GM18519 (cell line): Measurements from ENCODE around the gene MERTK.
"Not testable (repeated sequence)": the region's sequence is repeated elsewhere in the genome, so short reads cannot be mapped to it uniquely, and the experiment has no call there.

ENCODE experiments used
- ATAC-seq: cut with Tn5 transposase; IDR thresholded peaks from one replicate; pipeline ENCODE4 v1.9.1; 2021; ENCODE audit warnings: mild to moderate bottlenecking, moderate library complexity; ENCODE audit not compliant: unreplicated experiment, low FRiP score

MERTK gene

GRCh38 chr2:112033600-112033999 is 135.2 kb downstream of the MERTK start:
- no peak for ATAC-seq

GRCh38 chr2:112034924-112035323 is 136.5 kb downstream of the MERTK start:
- ATAC-seq, result no peak

DNA sequence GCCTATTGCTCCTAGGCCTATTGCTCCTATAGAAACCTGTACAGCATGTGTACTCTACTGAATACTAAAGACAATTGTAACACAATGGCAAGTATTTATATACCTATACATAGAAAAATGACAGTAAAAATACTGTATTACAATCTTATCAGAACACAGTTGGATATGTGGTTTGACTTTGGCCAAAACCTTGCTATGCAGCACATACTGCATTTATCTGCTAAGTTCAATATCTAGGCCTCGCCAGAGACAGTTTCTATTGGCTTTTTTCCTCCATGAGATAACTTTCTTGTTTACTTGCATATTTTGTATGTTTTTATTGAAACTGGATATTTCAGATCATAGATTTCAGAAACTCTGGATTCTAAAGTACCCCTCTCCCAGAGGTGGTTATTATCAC is 137.4 kb downstream of the MERTK start:
- no peak for ATAC-seq

- ATAC-seq, result not testable (repeated sequence)
Measured at GRCh38 chr2:112039556-112039955, 141.1 kb downstream of the MERTK start.

DNA sequence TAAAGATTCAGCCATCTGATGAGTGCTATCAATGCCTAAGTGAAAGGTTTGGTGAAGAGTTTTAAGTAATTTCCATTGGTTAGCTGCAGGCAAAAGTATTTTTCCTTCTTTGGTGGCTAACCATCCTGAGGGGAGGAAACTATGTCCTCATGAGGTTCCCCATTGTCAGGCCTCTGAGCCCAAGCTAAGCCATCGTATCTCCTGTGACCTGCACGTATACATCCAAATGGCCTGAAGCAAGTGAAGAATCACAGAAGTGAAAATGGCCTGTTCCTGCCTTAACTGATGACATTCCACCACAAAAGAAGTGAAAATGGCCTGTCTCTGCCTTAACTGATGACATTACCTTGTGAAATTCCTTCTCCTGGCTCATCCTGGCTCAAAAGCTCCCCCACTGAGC is 141.7 kb downstream of the MERTK start:
- ATAC-seq, result not testable (repeated sequence)

GRCh38 chr2:112041460-112041859 is 143.1 kb downstream of the MERTK start:
- ATAC-seq, result not testable (repeated sequence)

DNA sequence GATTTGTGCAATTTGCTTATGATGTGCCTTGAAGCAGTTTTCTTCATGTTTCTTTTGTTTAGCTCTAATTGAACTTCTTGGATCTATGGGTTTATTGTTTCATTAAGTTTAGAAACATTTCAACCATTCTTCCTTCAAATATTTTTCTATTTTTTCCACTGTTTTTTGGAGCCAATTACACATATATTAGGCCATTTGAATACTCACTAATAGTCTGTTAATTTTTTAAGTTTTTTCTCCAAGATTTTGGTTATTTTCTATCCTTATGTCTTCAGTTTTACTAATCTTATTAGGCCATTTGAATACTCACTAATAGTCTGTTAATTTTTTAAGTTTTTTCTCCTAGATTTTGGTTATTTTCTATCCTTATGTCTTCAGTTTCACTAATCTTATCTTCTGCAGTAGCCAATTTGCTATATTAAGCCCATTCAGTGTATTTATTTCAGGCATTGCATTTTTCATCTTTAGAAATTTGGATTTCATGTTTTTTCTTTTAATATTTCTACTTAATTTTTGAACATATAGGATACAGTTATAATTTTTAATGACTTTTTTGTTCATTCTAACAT is 147.1 kb downstream of the MERTK start:
- no peak for ATAC-seq

DNA sequence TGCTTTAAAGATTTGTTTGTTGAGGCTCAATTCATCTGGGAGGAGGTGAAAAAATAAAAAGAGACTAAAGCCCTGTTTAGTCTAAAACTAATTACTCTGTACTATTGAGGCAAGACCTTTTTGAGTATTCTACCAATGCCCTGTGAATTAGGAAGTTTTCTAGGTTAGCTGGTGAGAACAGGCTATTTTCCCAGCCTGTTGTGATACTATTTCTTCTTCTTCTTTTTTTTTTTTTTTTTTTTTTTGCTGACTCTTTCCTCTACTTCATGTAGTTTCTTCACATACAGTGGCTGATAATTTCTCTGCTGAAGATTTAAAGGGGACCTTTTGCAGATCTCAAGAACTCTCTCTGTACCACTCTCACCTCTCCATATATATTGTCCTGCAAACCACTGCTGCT is 147.8 kb downstream of the MERTK start:
- no peak for ATAC-seq

DNA sequence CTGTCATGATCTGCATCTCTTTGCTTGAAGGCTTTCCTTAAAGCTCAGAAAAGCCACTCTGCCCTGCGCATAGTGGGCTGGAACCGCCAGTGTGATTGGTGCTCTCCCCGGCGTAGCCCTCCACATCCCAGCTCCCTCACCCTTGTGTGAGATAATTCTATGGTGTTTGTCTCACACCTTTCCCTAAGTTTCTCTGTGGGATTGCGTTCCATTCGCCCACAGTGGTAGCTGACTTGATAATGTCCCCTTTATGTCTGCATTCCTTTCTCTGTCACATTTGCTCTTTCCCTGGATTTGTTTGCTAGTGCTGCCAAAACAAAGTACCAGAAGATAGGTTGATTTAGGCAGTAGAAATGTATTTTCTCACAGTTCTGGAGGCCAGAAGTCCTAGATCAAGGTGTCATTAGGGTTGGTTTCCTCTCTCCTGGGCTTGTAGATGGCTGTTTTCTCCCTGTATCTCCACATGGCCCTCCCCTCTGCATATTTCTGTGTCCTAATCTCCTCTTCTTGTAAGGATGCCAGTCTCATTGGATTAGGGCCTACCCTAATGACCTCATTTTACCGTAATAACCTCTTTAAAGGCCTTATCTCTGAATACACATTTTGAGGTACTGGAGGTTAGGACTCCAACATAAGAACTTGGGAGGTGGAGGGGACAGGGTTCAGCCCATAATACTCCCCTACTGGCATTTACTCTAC is 149.3 kb downstream of the MERTK start:
- ATAC-seq, result no peak

DNA sequence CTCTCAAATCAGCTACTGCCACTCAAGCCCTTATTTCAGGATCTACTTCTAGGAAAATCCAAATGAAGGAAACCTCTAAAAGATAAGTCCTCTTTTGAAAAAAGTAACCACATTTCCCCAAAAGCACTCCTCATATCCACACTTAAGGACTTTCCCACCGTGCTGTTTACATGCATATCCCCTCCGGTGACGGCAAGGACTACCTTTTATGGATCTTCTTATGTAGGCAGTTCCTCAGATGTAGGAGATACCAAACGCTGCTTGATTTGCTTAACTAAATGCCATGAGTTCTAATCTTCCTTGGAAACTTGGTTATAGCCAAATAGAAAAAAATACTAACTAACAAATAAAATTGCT is 149.8 kb downstream of the MERTK start:
- no peak for ATAC-seq

- ATAC-seq, result no peak
Measured at GRCh38 chr2:112048887-112049286, 150.5 kb downstream of the MERTK start.

DNA sequence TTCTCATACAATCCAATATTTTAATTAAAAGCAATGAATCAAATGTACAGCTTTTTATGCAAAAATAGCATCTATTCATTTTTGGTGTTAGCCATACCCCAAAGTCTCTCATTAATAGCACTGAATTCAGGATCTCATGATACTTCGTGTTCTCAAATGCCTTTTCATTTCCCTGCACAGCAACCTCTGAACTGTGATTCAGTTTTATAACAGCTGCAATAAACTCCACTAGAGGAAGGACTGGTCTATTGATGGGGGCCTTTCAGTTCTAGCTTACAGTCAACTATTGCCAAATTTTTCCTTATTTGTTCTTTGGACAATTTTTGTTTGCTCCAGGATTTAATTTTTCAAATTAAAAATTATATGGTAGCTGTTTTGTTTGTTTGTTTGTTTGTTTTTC is 151.9 kb downstream of the MERTK start:
- no peak for ATAC-seq

DNA sequence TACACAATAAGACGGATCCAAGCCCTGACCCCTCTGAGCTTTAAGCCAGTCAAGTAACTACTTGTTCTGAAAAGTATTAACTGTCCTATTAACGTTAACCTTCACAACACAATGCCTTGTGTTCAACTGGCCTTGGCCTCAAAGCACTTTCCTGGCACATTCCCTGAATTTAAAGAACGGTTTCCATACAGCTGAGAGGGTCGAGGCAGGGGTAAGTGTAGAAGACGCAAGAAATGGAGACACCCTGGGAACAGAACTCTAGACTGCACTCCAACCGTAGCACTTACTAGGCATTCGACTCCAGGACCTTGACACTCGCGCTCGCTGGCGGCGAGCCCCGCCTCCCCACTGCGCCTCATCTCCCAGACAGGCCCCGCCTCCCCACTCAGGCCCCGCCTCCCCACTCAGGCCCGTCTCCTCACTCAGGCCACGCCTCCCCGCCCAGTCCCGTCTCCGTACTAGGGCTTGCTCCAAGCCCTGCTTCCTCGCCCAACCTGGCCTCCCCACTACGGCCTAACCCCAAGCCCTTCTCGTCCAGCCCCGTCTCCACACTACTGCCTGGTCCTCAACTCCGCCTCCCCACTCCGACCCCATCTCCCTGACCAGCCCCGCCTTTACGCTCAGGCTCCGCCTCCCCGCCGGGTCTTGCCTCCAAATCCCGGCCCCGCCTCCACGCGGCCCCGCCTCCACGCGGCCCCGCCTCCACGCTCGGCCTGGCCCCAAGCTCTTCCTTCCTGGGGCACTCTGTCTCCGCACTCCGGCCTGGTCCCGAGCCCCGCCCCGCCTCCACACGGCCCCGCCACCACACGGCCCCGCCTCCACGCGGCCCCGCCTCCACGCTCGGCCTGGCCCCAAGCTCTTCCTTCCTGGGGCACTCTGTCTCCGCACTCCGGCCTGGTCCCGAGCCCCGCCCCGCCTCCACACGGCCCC is 155.8 kb downstream of the MERTK start:
- ATAC-seq, result peak; percentile 38

GRCh38 chr2:112054847-112055729 is 156.7 kb downstream of the MERTK start, which contains the start of gene TMEM87B:
Gene TMEM87B (plus strand): TSS chr2:112055269. CDS start chr2:112055592, 323 bp downstream.
- peak; percentile 47 for ATAC-seq

- ATAC-seq, result no peak
Measured at GRCh38 chr2:112055730-112056625, 157.6 kb downstream of the MERTK start.

DNA sequence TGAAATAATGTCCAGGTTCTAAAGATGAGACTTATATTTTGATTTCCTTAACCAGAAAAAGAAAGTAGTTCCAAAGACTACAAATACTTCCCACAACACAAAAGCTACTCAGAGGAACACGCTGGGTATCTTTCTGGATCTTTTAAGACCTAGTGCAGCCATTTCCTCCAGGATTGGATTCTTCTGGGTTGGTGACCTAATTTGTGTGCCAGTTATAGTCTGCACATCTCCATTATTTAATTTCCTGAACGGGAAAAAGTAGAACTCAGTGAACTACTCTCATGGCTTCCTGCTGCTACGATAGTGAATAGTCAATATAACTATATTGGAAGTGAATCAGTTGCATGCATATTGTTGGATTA is 158.2 kb downstream of the MERTK start:
- ATAC-seq, result no peak

- ATAC-seq, result no peak
Measured at GRCh38 chr2:112059671-112060070, 161.3 kb downstream of the MERTK start.

DNA sequence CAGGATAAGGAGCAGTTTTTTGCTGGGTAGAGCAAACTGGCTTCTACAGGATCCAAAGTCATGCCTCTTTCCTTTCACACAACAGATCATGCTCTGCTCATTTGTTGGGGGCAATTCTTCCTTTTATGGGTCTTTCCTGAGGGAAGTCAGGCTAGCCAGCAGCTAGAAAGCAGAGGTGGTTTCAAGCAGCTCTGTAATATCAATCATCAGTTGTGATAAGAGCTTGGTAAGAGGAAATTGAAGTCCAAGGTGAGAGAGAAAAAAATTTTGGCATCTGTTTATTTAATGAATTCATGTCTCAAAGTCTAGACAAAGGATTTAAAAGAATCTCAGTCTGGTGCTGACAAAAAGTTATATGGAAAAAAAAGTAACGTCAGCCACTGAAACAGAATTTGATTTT is 162.9 kb downstream of the MERTK start:
- no peak for ATAC-seq

- ATAC-seq, result no peak
Measured at GRCh38 chr2:112061840-112062239, 163.4 kb downstream of the MERTK start.
